Stimulated activated naive CD4-positive, alpha-beta T cell (primary cell): ENCODE measurements around the gene RABGGTA.

Experiments
- DNase-seq, 6 experiments: peaks; one replicate each; lab custom pipeline; 2025; lab: John Stamatoyannopoulos, UW

RABGGTA gene

DNA sequence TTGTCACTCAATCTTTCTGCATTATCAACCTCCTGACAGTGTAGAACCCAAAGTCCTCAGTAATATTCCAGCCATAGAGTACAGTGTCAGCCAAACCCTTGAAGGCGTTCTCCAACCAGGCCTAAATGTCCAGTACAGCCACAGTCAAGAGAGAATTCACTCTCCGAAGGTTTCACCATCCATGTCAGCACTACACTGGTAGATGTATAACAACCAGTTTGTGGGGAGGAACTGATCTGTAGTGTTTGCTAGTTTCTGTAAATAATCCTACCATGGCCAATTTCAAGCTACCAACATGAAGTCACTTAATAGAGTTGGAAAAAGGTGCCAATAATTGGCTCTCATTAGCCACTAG, 55.1 kb downstream of the RABGGTA start:
- no peak for DNase-seq
